IPS-15b (cell line): ENCODE measurements around the gene TMEM114.

Experiments used
- H3K27me3 ChIP-seq: one replicate; pipeline ENCODE4 v1.6.1; 2013; ENCODE audit warnings: low read length; ENCODE audit not compliant: control insufficient read depth, insufficient read depth
- H3K36me3 ChIP-seq: one replicate; pipeline ENCODE4 v1.6.1; 2013; ENCODE audit warnings: low read length; ENCODE audit not compliant: control insufficient read depth, insufficient read depth
- H3K4me1 ChIP-seq: one replicate; pipeline ENCODE4 v1.6.1; 2013; ENCODE audit warnings: mild to moderate bottlenecking, low read length; ENCODE audit not compliant: control insufficient read depth, insufficient read depth
- H3K4me3 ChIP-seq: one replicate; pipeline ENCODE4 v1.5.1; 2013; ENCODE audit warnings: low read depth, low read length
- H3K9ac ChIP-seq: one replicate; pipeline ENCODE4 v1.6.1; 2013; ENCODE audit warnings: low read depth, mild to moderate bottlenecking, low read length
- H3K9me3 ChIP-seq: one replicate; pipeline ENCODE4 v1.6.1; 2013; ENCODE audit warnings: mild to moderate bottlenecking, low read length; ENCODE audit not compliant: control insufficient read depth, insufficient read depth

TMEM114 gene

DNA sequence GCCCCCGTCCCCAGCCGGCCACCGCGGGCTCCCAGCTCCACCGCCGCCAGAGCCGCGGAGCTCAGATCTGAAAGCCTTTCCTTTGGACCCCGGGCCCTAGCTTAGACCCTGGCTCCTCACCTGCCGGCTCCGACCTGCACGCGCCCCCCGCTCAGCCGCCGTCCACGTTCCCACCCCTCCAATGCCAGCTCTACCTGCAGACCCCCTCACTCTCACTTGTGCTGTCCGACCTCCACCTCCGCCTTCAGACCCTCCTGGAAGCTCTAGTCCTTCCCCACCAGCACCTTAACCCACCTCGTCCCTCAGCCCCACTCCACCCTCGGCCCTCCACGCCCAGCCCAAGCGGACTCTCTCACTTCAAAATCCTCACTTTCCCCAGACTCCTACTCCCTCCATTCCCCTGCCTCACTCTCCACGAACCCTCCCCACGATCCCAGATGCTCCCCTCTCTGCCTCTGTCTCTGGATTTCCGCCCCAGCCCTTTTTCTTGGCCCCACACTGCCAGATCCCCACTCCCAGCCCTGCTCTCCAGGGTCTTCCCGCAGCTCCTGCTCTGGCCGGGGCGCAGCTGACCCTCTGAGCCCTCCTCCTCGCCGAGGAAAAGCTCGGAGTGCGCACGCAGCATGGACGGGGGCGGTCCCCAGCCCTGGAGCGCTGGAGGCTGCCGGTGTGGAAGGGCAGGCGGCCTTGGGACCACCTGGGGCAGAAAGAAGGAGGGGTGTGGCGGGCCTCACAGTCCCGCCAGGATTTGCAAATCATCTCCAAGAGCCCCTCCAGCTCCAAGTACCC lies at the start of gene TMEM114:
TMEM114 (minus strand) TSS at position 612 of the 789 bp plus-strand sequence. CDS start 673 bp downstream, outside the sequence.
- no peak within 1 kb of the TSS for H3K9ac ChIP-seq
- no peaks in the 10 kb centered on the region for H3K36me3 ChIP-seq
- peak within 1 kb of the TSS; percentile 72 for H3K4me3 ChIP-seq
- H3K4me1 ChIP-seq = peaks cover 3% of the 10 kb centered on the region
- H3K9me3 ChIP-seq = no peaks in the 10 kb centered on the region
- peaks cover 74% of the 10 kb centered on the region for H3K27me3 ChIP-seq

DNA sequence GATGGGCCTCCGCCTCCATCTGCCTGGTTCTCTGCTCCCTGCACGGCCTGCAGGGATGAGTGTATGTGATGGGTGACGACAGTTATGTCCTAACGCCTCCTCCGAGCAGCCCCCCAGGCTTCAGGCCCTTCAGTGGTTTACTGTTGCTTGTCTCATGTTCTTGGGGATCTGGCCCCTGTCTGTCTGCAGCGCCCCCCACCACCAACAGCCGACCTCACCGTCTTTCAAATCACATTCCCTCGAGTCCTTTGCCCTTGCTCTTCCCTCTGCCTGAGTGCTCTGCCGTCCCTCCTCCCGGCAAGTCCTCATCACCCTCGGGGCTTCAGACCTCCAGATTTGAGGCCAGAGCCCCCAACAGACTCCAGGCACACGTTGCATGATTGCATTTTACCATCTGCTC lies 49.4 kb upstream of the TMEM114 start:
- no peaks in the 10 kb centered on the region for H3K4me1 ChIP-seq
- H3K9ac ChIP-seq = no peak overlapping the region
- no peaks in the 10 kb centered on the region for H3K27me3 ChIP-seq
- H3K9me3 ChIP-seq = no peaks in the 10 kb centered on the region
- peaks cover 70% of the 10 kb centered on the region for H3K36me3 ChIP-seq
- H3K4me3 ChIP-seq = no peak overlapping the region

DNA sequence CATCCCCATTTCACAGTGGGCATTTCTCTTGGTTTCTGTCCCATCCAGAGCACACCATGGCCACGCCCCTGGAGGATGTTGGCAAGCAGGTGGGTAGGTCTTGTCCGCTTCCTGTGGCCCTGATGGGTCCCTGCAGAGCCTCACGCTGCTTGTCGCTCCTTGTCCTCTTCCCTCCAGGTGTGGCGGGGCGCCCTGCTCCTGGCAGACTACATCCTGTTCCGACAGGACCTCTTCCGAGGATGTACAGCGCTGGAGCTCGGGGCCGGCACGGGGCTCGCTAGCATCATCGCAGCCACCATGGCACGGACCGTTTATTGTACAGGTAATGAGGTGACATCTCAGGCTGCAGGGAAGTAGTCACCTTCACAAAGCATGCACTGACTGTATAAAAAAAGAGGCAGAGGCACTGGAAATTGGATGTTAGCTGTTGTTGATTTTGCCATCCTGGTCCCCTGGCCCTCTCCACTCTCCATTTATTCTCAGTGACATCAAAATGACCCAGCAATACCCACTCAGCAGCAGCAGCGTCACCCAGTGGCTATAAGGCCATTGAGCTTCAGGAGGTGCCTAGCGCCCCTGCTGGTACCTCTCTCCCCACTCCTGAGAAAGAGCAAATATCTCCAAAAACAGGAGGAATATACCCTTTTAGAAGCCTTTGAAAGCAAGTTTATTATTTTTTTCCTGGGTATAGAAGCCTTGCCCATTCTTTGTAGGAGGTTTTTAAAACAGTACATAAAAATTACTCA lies 44.9 kb upstream of the TMEM114 start:
- no peak overlapping the region for H3K9ac ChIP-seq
- H3K36me3 ChIP-seq = peaks cover 48% of the 10 kb centered on the region

DNA sequence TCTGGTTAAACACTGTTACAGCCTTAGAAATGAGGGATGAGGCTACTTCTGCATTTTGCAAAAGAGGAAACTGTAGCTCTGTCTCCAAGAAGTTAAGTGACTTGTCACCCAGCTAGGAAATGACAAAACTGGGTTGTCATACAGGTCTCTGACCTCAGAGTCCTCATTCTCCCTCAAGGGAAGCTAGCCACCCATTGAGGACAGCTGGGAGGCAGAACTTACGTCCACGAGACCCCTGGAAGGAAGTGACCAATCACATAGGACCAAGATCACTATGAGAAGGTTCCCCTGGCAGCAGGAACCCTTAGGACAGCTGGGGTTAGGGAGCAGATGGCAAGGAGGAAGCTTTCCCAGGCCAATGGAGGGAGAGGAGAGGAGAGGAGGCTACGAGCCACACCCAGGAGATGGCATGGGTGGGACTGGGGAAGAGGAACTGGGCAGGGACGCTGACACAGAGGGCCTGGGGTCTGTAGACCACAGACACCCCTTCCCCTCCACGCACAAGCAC lies 42.4 kb upstream of the TMEM114 start:
- H3K27me3 ChIP-seq = no peaks in the 10 kb centered on the region
- H3K4me3 ChIP-seq = no peak overlapping the region
- peaks cover 57% of the 10 kb centered on the region for H3K36me3 ChIP-seq
- H3K9me3 ChIP-seq = no peaks in the 10 kb centered on the region
- no peaks in the 10 kb centered on the region for H3K4me1 ChIP-seq
- no peak overlapping the region for H3K9ac ChIP-seq

More for the DNA sequence above, 44.9 kb upstream of the TMEM114 start:
- H3K27me3 ChIP-seq = no peaks in the 10 kb centered on the region
- H3K9me3 ChIP-seq = no peaks in the 10 kb centered on the region
- no peaks in the 10 kb centered on the region for H3K4me1 ChIP-seq
- no peak overlapping the region for H3K4me3 ChIP-seq

DNA sequence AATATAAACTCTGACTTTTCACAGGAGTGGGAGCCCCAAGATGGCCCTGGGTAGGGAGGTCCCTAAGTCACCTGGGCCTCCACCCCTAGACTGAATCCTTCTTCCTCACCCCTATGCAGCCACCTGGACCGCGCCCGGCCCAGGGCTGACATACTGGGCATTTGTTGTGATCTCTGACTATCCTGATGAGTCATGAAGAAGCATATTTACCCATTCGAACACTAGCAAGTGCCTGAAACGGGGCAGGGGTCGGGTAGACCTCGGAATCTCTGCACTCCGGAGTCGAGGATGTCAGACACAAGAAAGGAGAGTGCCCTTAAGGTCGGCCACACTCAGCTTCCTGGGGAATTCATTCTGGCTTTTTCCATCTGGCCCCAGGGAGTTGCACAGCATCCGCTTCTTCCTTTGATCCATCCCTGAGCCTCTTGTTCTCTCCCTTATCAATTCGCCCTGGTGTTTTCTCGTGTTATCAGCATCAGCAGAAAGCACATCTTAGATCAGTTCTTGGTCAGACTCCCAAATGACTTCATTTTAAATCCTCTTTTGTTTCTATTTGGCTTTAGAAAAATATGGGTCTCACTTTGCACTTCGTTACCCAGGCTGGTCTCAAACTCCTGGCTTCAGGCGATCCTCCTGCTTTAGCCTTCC lies 41.6 kb upstream of the TMEM114 start:
- Histone ChIP-seq H3K27me3 (no peaks in the 10 kb centered on the region), H3K4me3 (no peak overlapping the region), H3K9me3 (no peaks in the 10 kb centered on the region), H3K9ac (no peak overlapping the region), H3K36me3 (peaks cover 59% of the 10 kb centered on the region), H3K4me1 (no peaks in the 10 kb centered on the region)

DNA sequence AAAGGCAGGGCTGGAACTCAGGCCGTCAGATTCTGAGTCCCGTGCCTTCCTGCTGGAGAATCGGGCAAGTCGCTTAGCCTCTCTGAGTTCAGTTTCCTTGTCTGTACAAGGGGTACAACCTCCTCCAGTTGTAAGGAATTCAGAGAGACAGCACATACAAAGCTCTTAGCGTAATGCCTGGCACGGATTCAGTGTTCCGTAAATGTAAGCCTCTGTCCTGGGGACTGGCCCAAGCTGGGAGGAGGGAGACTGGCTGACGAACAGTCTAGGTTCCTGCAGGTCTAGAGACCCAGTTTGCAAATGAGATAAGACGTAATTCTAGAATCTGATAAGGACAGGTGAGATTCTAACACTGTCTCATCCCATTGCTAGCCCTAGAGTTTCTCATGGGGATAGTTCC lies 41.1 kb upstream of the TMEM114 start:
- H3K9ac ChIP-seq = no peak overlapping the region
- H3K36me3 ChIP-seq = peaks cover 57% of the 10 kb centered on the region

DNA sequence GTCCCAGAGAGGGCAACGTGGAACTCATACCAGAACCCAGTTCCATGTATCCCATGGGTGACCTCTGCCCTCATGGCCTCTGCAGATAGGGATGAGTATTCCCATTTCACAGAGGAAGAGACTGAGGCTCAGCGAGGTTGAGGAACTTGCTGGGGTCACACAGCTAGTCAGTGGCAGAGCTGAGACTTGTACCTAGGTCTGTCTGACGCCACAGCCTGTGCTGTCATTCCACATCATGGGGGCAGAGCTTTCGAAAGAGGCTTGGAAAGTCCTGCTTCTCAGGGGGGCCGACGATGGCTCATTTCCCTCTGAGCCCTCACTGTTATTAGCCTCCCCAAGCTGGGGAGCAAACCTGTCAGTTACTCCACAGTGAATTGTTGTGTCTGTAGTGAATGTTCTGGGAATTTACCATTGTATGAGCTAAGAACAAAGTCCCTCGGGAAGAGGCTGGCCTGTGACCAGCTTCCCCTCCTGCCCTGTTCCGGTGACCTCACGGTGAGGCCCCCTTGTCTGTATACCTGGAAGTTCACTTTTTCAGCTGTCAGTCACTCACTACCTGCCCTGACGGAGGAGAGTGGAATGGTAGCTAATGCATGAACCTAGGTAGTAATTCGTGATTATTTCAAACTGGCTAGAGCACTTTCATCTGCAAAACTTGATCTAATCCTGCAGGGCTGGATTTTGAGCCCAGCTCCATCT lies 40.1 kb upstream of the TMEM114 start:
- Histone ChIP-seq H3K9me3 (no peaks in the 10 kb centered on the region), H3K36me3 (peaks cover 60% of the 10 kb centered on the region), H3K27me3 (no peaks in the 10 kb centered on the region), H3K9ac (no peak overlapping the region), H3K4me1 (no peaks in the 10 kb centered on the region), H3K4me3 (no peak overlapping the region)

More for the DNA sequence above, 41.1 kb upstream of the TMEM114 start:
- Histone ChIP-seq H3K4me1 (no peaks in the 10 kb centered on the region), H3K27me3 (no peaks in the 10 kb centered on the region), H3K9me3 (no peaks in the 10 kb centered on the region), H3K4me3 (no peak overlapping the region)

DNA sequence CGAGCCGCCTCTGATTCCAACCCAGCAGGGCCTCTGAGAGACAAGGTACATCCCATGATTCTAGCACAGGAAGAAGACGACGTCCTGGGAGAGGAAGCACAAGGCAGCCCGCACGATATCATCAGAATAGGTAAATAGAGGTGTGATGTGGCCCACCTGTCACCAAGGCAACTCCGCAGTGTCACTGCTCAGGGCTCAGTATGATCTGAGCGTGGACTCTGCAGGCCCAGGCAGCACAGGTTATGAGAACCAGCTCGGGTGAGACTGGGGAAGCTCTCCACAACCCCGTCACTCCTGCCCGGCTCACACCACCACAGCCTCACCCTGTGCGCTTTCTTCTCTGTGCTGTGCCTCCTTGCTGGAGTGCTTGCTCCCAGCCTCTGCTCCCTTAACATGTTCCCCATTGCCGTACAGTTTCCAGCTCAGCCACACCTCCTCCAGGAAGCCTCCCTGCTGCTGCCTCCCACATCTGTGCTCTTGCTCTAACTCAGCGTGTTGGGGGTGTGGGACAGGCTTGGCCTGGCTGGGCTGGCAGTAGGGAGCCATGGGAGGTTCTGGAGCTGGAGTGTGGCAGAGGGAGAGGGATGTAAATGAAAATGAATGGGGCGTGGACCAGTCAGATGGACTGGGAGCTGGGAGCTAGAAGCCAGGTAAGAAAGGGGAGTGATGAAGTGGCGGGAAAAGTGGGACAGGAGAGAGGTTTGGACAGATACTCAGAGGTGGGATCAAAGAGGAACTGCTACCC lies 38.8 kb upstream of the TMEM114 start:
- Histone ChIP-seq H3K9ac (no peak overlapping the region), H3K9me3 (no peaks in the 10 kb centered on the region), H3K4me3 (no peak overlapping the region), H3K4me1 (no peaks in the 10 kb centered on the region), H3K36me3 (peaks cover 55% of the 10 kb centered on the region), H3K27me3 (no peaks in the 10 kb centered on the region)

DNA sequence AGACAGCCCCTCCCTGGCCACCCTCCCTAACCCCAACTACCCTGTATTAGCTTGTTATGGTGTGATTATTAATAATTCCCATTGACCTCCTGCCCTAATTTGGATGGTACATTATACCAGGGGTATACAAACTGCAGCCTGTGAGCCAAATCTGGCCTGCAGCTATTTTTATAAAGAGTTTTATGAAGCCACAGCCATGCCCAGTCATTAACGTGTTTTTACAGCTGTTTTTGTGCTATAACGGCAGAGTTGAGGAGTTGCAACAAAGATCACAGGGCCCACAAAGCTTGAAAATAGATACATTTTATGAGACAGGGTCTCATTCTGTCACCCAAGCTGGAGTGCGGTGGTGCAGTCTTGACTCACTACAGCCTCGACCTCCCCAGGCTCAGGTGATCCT lies 37.1 kb upstream of the TMEM114 start:
- H3K36me3 ChIP-seq = peaks cover 51% of the 10 kb centered on the region
- H3K4me3 ChIP-seq = no peak overlapping the region
- no peaks in the 10 kb centered on the region for H3K4me1 ChIP-seq
- no peaks in the 10 kb centered on the region for H3K27me3 ChIP-seq
- no peak overlapping the region for H3K9ac ChIP-seq
- no peaks in the 10 kb centered on the region for H3K9me3 ChIP-seq

DNA sequence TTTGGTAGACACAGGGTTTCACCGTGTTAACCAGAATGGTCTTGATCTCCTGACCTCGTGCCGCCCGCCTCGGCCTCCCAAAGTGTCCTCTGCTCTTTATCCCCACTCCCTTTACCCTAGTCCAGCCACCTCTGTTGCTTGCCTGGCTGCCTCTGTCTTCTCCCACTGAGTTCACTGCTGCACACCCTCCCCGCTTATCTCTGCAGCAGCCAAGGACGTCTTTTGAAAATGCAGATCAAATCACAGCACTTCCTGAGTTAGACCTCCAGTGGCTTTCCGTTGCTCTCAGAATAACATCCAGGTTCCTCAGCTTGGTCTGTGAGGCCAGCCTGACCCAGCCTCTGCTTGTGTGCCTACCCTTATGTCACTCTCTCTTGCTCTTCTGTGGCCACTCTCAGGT lies 36.6 kb upstream of the TMEM114 start:
- peaks cover 51% of the 10 kb centered on the region for H3K36me3 ChIP-seq
- H3K4me1 ChIP-seq = no peaks in the 10 kb centered on the region
- no peaks in the 10 kb centered on the region for H3K9me3 ChIP-seq
- H3K27me3 ChIP-seq = no peaks in the 10 kb centered on the region
- no peak overlapping the region for H3K9ac ChIP-seq
- no peak overlapping the region for H3K4me3 ChIP-seq
